ENCODE data around the gene NUP133.
"Not testable (repeated sequence)": the region's sequence is repeated elsewhere in the genome, so short reads cannot be mapped to it uniquely, and the experiment has no call there.

The NUP133 gene

DNA sequence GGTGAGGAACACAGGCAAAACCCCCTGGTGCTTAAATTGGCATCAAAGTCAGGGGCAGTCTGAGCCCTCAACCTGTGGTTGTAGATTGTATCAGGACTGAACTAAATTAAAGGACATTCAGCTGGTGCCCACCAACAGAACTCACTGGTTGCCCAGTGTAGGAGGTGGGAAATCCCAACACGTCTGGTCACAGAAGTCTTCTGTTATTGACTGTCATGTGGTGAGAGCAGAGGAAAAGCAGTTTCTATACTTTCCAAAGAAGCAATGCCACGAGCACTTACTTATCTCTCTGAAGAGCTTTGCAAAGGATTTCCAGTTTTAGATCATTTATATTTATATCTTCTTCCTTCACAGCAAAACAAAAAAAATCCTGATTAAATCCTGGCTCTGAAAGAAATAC is 59.3 kb downstream of the NUP133 start:
- DNase-seq (ENCODE audit: low spot score) = no peak

DNA sequence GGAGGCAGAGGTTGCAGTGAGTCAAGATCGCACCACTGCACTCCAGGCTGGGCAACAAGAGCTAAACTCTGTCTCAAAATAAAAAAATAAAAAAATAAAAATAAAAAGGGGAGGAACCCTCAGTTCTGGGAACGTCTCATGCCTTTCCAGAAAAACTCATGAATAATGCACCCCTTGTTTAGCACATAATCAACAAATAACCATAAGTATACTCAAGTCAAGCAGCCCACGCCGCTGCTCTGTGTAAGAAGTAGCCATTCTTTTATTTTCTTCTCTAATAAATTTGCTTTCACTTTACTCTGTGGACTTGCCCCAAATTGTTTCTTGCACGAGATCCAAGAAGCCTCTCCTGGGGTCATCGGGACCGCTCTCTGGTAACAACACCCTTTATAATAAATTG is 59.8 kb downstream of the NUP133 start:
- DNase-seq (ENCODE audit: low spot score) = no peak

DNA sequence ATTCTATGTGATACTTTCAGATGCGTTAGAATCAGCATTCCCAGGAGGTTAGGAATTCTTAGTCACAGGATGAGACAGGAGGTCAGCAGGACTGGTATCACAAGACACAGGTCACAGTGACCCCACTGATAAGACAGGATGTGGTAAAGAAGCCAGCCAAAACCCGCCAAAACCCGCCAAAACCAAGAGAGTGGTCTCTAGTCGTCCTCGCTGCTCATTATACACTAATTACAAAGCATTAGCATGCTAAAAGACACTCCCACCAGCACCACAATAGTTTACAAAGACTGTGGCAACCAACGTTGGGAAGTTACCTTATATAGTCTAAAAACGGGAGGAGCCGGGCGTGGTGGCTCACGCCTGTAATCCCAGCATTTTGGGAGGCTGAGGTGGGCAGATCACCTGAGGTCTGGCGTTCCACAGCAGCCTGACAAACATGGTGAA is 60.3 kb downstream of the NUP133 start:
- DNase-seq (ENCODE audit: low spot score) = no peak

DNA sequence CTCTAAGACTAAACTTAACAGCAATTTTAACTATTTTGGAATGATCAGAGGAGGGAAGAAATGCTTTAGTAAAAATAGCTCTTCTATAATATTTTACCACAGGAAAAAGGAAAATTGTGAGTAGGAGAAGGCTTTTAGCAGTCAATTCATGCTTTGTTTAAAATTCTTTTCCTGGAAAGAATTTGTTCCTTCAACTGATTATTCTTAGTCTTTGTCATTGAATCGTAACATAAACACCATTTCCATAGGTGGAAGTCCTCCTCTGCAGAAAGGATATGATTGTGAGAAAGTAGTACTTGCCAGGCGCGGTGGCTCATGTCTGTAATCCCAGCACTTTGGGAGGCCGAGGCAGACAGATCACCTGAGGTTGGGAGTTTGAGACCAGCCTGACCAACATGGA is 62.3 kb downstream of the NUP133 start:
- no peak for DNase-seq (ENCODE audit: low spot score)

DNA sequence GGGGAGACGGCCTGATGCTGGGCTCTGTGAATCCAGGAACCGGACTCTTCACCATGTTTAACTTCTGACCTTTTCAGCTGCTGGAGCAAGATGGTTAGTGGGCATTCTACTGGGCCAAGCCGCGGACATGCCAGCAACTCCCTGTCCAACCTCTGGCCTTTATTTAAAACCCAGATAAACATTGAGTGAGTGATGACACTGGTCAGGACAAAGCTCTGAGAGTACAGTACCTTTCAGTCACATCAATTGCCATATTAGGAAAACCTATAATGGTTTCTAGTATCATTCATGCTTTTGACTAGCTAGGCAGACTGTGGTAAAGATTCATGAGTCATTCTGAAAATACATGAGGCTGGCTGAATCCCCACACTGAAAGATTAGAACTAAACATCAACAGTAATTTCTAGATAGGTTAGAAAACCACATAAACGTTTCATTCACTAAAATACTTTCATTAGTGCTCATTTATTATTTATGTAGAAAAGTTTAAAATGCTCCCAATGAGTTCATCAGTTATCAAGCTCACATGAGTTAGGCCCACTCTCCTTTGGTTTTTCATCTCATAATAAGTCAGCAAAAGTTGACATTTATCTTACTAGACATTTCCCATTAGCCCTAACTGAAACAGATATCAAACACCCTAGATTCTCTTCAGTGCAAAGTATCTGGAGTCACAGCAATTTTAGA is 67.1 kb downstream of the NUP133 start:
- DNase-seq (ENCODE audit: low spot score) = no peak

DNA sequence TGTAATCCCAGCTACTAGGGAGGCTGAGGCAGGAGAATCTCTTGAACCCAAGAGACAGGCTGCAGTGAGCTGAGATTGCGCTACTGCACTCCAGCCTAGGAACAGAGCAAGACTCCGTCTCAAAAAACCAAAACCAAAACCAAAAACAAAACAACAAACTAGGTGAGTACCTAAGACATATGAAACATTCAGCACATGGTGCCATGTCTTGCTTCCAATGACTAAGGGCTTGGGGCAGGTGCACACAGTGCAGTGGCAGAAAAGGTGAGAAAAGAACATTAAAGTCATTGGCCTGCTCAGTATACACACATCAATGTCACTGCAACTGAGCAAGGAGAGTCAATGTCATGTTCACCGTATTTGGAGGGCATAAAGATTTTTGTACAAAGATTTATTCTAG is 70.1 kb downstream of the NUP133 start:
- no peak for DNase-seq (ENCODE audit: low spot score)

DNA sequence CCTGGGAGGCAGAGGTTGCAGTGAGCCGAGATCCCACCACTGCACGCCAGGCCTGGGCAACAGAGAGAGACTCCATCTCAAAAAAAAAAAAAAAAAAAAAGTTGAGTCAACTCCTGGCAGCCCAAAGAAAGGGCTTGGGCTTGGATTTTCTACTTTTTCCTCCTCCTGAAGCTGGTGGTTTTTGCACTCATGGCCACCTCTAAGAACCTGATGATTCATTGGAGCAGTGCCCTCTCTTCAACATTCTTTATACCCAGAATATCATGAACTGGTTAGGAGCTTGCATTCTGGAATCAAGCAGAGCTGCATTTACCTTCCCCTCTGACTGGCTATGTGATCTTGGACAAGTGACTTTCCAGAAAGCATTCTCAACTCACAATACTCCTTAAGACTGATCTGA is 70.7 kb downstream of the NUP133 start:
- DNase-seq (ENCODE audit: low spot score) = no peak

DNA sequence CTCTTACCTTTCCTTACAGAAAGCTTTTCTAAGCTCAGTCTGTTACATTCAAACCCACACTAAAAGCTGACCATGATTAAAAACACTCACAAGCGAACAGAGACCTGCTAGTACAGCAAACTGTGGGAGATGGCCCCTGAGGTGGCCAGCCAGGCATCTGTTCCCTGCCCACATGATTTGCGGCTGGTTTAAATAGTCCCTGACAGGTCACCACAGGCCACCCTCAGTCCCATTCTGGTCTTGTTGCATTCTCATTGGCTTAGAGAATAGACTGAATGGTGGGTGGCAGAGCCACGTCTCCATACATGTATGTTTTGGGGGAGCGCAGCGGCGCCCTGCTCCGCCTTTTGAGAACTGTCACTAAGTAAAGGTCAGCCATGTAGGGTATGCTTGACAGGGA is 71.9 kb downstream of the NUP133 start:
- no peak for DNase-seq (ENCODE audit: low spot score)

DNA sequence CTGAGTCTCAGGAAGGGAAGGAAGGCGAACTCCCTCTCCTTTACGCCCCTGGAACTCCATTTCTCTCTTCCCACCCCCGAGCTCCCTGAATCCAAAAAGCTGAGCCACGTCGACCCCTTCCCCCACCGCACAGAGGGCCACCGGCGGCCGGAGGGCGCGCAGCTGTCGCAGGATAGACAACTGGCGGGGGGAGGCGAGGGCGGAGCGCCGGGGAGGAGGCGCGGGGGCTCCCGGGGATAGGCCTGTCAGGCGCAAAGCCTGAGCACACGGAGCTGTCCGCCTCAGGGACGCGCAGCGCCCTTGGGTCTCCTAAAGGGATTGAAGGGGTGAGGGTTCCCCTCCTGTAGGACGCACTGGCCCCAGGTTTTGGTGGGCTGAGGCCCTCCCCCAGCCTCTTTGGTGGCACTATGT is 73.5 kb downstream of the NUP133 start:
- peak; percentile 15 for DNase-seq (ENCODE audit: low spot score)

DNA sequence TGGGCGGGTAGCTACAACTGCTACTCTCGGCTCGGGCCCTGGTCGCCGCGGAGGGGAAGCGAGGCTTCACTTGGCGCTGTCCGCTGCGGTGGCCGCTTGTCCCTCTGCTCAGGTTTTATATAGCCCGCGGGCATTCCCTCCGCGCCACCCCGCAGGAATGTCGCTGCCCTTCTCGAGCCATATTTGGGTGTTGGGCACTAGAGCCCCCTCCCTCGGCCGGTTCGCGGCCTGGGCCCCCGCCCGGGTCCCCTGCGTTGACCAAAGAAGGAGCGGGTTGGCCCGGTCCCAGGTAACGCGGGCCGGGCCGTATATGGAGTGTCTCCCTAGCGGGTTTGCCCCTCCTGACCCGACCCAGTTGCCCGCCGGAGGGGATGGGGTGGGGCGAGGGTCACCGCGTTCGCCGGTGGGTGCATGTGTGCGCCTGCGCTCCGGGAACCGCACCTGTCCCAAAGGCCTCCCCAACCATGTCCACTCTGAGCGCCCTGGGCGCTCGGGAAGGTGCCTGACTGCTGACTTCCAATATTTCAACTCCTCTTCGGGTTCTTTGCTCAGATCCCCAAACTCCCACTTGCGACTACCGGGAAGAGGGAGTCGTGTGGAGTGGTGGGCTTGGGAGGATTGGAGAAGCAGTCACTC is 74.0 kb downstream of the NUP133 start, which contains the start of gene ACTA1:
Gene ACTA1, minus strand, starts transcription at position 90 of the 636 bp plus-strand sequence. CDS start 979 bp downstream, outside the sequence.
- no peak for DNase-seq (ENCODE audit: low spot score)

DNA sequence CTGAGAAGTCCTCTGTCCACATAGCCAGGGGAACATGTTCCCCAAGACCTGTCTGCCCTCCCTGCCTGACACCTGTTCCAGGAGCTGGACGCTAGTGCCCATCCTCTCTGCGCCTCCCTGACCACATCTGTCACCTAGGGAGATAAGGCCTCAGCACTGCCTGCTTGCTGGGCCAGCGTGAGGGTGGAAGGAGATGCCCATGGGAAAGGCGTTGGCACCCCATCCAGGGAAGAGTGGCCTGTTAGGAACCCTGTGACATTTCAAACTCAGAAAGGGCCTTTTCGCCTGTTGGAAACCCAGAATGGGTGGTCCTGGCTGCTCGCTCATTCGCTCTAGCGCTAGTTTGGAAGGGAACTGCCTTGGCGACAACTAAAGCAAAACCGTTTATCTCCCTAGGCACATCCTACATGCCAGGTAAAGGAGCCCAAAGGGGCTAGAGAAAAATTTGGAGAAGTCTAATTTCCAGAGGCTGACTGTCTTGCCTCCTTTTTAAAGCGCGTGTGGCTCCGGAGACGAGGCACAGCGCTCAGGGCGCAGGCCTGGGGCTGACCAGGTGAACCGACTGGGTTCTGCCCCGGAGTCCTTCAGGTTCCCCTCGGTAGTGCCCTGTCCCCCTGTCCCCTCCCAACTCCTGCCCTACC is 74.7 kb downstream of the NUP133 start:
- DNase-seq (ENCODE audit: low spot score) = no peak

DNA sequence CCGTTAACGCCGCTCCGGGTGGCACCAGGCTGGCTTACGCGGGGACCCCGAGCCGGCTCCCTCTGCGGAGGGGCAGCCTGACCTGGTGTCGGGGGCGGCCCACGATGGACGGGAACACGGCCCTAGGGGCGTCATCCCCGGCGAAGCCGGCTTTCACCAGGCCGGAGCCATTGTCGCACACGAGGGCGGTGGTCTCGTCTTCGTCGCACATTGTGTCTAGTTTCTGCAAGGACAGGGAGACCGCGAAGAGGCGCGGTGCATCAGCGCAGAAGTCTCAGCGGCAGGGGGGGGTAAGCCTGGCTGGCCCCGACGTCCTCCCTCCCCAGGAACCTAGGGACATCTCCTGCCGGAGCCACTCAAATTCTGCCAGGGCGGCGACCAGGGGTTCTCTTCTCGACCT is 75.2 kb downstream of the NUP133 start:
- no peak for DNase-seq (ENCODE audit: low spot score)

DNA sequence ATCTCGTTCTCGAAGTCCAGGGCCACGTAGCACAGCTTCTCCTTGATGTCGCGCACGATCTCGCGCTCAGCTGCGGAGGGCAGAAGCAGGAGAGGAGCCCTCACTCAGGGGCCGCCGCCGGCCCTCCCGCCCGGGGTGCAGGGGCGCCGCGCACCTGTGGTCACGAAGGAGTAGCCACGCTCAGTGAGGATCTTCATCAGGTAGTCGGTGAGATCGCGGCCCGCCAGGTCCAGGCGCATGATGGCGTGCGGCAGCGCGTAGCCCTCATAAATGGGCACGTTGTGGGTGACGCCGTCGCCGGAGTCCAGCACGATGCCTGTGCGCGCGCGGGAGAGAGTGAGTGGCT is 76.1 kb downstream of the NUP133 start:
- no peak for DNase-seq (ENCODE audit: low spot score)

DNA sequence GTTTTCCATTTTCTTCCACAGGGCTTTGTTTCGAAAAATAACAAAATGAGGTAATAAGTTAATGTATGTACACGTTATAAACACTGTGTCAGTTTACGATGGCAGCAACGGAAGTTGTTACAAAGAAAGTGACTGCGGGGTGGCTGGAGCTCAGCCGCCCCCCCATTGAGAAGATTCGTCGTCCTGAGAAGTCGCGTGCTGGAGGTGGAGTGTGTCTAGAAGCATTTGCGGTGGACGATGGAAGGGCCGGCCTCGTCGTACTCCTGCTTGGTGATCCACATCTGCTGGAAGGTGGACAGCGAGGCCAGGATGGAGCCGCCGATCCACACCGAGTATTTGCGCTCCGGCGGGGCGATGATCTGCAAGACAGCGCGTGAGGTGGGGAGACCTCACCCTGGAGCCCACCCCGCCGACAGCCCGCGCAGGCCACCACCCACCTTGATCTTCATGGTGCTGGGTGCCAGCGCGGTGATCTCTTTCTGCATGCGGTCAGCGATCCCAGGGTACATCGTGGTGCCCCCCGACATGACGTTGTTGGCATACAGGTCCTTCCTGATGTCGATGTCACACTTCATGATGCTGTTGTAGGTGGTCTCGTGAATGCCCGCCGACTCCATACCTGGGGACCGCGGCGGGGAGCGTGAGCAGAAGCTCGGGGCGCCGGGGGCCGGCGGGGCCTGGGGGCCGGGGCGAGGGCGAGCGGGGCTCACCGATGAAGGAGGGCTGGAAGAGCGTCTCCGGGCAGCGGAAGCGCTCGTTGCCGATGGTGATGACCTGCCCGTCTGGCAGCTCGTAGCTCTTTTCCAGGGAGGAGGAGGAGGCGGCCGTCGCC is 76.6 kb downstream of the NUP133 start:
- no peak for DNase-seq (ENCODE audit: low spot score)

DNA sequence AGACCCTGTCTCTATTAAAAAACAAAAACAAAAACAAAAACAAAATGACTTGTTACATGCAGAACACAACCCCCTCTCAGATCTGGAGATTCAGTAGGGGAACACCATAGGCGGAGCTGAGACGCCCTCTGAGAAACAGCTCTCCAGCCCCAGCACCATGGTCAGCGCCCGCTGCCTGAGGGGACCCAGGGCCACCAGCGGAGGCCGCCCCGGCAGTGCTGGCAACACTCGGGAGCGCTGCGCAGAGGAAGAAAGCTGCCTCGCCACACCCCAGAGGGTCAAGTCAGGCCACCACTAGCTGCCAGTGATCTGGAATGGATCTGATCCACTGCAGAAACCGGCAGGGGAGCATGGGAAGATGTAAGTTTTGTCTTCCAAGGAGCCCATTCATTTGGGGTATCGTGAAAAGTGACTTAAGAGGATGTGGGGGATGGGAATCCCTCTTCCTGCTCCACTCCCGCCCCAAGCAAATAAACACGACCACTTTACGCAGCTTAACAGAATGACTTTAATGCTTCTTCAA is 77.3 kb downstream of the NUP133 start:
- DNase-seq (ENCODE audit: low spot score) = no peak

DNA sequence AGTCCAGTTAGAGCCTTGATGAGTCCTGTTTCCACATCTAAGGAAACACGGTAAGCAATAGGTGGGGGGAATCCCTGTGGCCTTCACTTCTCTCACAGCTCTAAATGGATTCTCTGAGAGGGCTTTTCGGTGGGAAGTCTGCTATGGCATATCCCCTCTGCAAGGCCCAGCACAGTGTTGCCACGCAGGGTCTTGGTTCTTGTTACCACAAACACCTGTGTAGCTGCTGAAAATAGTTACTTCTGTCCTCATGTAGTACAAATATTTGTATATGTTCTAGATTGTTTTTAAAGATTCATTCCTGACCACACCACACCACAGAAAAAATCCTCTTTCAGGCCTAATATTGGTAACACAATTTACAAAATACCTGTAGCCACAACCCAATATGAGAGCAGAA is 79.9 kb downstream of the NUP133 start:
- DNase-seq (ENCODE audit: low spot score) = no peak

DNA sequence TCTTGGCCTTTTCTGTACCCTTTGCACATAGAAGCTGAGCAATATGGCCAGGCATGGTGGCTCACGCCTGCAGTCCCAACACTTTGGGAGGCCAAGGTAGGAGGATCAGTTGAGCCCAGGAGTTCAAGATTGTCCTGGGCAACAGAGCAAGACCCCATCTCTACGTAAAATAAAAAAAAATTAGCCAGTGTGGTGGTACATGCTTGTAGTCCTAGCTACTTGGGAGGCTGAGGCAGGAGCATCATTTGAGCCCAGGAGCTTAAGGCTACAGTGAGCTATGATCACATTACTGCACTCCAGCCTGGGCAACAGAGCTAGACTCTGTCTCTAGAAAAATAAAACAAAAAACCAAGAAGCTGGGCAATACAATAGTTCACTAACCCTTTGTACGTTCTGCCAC is 80.6 kb downstream of the NUP133 start:
- DNase-seq (ENCODE audit: low spot score) = no peak

DNA sequence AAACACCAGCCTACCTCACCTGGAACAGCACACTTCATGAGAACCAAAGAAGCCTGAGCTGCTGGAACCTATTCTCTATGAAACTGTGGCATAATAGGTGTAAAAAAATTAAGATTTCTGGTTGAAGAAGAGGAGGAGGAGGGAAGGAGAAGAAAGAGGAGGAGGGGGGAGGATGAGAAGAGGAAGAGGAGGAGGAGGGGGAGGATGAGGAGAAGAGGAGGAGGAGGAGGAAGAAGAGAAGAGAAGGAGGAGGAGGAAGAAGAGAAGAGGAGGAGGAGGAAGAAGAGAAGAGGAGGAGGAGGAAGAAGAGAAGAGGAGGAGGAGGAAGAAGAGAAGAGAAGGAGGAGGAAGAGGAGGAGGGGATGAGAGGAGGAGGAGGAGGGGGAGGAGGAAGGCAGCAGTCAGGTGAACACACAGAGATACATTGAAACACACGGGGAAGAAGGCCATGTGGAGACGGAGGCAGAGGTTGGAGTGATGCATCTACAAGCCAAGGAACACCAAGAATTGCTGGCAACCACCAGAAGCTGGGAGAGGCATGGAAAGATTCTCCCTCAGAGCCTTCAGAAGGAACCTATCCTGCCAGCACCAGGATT is 82.5 kb downstream of the NUP133 start:
- DNase-seq (ENCODE audit: low spot score) = no peak

DNA sequence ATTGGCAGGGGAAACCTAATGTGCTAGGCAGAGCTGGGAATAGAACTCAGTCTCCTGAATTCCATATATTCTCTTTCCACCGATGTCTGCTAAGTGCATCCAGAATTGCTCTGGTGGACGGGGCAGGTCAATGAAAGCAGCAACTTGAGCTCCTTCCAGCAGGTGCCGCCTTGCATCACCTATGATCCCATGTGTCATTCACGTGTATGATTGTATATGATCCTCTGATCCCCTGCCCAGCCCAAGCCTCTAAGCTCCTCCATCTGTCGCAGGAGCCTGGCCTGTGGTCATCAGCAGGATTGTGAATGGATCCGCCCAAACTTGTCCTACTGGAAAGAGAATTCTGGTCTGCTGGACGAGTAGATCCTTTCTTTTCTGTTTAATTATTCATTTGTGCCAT is 87.4 kb downstream of the NUP133 start:
- DNase-seq (ENCODE audit: low spot score) = no peak

DNA sequence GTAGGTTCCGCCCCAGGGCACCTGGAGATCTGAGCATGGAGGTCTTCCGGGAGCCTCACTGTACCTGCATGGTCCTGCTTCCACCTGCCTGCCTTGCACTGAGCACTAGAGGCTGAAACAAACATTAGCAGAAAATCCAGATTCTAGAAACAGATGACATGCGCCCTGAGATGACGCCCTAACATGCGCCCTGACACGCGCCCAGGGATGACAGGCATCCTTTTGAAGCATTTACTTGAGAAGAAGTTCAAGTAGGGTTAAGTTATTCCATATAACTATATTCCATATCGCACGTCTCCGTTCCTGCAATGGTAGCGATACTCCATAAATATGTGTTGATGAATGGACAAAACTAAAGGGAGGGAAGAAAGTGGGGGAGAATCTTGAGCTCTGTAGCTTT is 87.9 kb downstream of the NUP133 start:
- no peak for DNase-seq (ENCODE audit: low spot score)

DNA sequence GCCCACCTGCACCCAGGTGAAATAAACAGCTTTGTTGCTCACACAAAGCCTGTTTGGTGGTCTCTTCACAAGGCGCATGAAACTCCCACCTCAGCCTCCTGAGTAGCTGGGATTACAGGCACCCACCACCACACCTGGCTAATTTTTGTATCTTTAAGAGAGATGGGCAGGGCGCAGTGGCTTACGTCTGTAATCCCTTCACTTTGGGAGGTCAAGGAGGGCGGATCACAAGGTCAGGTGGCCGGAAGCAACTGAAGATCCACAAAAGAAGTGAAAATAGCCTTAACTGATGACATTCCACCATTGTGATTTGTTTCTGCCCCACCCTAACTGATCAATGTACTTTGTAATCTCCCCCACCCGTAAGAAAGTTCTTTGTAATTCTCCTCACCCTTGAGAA is 89.6 kb downstream of the NUP133 start:
- not testable (repeated sequence) for DNase-seq (ENCODE audit: low spot score)

DNA sequence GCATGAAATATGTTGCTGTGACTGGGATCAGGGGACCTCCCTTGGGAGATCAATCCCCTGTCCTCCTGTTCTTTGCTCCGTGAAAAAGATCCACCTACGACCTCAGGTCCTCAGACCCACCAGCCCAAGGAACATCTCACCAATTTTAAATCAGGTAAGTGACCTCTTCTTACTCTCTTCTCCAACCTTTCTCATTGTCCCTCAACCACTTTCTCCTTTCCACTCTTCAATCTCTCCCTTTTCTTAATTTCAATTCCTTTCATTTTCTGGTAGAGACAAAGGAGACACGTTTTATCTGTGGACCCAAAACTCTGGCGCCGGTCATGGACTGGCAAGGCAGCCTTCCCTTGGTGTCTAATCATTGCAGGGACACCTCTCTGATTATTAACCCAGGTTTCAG is 95.3 kb downstream of the NUP133 start:
- not testable (repeated sequence) for DNase-seq (ENCODE audit: low spot score)
